ENCODE results near the gene IL2. TPM values are rescaled to one million over a fixed set of nuclear protein-coding genes. Genes with fewer than 3 reads are reported as not detected.

IL2 gene
- total RNA-seq (1 to 10 TPM in 2 of 9 donors, not detected in 7; 1.1 to 1.2 TPM), polyA plus RNA-seq (not detected)
- long read RNA-seq, donor 1 = 0 reads
- long read RNA-seq, donor 2 = 0 reads
- long read RNA-seq, donor 3 = 0 reads
- long read RNA-seq, donor 4 = 0 reads
- long read RNA-seq, donor 5 = 0 reads
- long read RNA-seq, donor 6 = 0 reads
- long read RNA-seq, donor 7 = 0 reads
- long read RNA-seq, donor 8 = 0 reads
- long read RNA-seq, donor 9 = 0 reads
- long read RNA-seq, donor 10 = 0 reads

GRCh38 chr4:122456231-122457116 lies at the start of gene IL2:
TSS of gene IL2 (minus strand) at chr4:122456725. CDS start at chr4:122456440, 285 bp downstream.
- Histone ChIP-seq H3K4me3 (no peak within 1 kb of the TSS), H3K4me1 (replicated peaks in 1 of 2) (no peaks in the 10 kb centered on the region), H3K36me3 (replicated peaks in 1 of 2) (no peaks in the 10 kb centered on the region), H3K27ac (no peak within 1 kb of the TSS), H3K9me3 (replicated peaks in 1 of 3) (no peaks in the 10 kb centered on the region), H3K27me3 (no peaks in the 10 kb centered on the region)
- TF ChIP-seq CTCF (IDR thresholded peaks at IDR 0.05) (no peak), POLR2A (IDR thresholded peaks at IDR 0.05) (no peak)
- intact Hi-C loops (cut with DNase I) = no loop called here
- WGBS, 4 donors = 76 to 91% (median 80%) methylated on average over 2 of the region's 2 CpGs
- no peak for DNase-seq

GRCh38 chr4:122503214-122503613 lies 46.7 kb upstream of the IL2 start:
- WGBS, 4 donors = 25 to 52% (median 31%) methylated on average over 3 of the region's 3 CpGs
- no peak for TF ChIP-seq POLR2A (IDR thresholded peaks at IDR 0.05)
- intact Hi-C loops (cut with DNase I) = no loop called here

DNA sequence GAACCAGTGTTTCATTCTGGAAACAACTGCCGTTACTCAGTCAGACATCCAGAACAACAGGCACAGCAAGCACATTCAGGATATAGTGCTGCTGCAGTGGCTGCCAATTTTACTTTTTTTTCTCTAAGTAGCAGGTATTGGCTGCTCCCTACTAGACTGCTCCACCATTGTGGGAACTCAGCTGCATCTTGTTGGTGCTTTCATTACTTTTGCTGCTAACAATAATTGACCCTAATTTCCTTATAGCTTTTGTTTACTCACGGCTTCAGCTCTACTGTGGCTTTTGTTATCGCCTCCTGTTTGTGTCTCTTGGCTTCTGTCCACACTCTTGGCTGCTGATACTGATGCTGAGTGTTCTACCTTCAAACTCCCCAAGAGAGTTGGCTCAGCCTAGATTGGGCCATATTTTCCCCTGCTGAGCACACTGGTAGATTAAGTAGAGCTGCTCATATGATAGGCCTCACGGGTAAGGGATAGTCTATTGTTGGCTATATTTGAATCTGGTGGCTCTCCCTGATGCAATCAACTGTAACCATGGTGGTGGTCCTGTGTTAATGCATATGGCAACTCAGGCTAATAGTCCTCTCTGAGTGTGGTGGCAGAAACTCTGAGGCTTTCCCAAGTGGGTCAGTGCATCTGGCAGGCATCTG lies 44.5 kb upstream of the IL2 start:
- H3K9me3 ChIP-seq (replicated peaks in 1 of 3) = no peaks in the 10 kb centered on the region
- TF ChIP-seq POLR2A (IDR thresholded peaks at IDR 0.05) (no peak), CTCF (IDR thresholded peaks at IDR 0.05) (no peak)
- no peak for DNase-seq
- H3K27ac ChIP-seq = no peak overlapping the region
- no peaks in the 10 kb centered on the region for H3K4me1 ChIP-seq (replicated peaks in 1 of 2)
- WGBS, 4 donors = 46 to 69% (median 51%) methylated on average over 4 of the region's 4 CpGs
- no peaks in the 10 kb centered on the region for H3K27me3 ChIP-seq
- intact Hi-C loops (cut with DNase I) = no loop called here
- H3K36me3 ChIP-seq (replicated peaks in 1 of 2) = no peaks in the 10 kb centered on the region
- H3K4me3 ChIP-seq = no peak overlapping the region

More at GRCh38 chr4:122503214-122503613, 46.7 kb upstream of the IL2 start:
- H3K4me3 ChIP-seq = no peak overlapping the region
- no peaks in the 10 kb centered on the region for H3K36me3 ChIP-seq (replicated peaks in 1 of 2)
- H3K9me3 ChIP-seq (replicated peaks in 1 of 3) = no peaks in the 10 kb centered on the region
- H3K27ac ChIP-seq = no peak overlapping the region
- no peaks in the 10 kb centered on the region for H3K27me3 ChIP-seq
- no peak for DNase-seq
- H3K4me1 ChIP-seq (replicated peaks in 1 of 2) = no peaks in the 10 kb centered on the region

- Histone ChIP-seq H3K4me3 (no peak overlapping the region), H3K4me1 (replicated peaks in 1 of 2) (no peaks in the 10 kb centered on the region), H3K36me3 (replicated peaks in 1 of 2) (no peaks in the 10 kb centered on the region), H3K27ac (no peak overlapping the region), H3K9me3 (replicated peaks in 1 of 3) (peaks cover 0 to 8% (median 6%) of the 10 kb centered on the region in 3 donors), H3K27me3 (no peaks in the 10 kb centered on the region)
- TF ChIP-seq POLR2A (IDR thresholded peaks at IDR 0.05) (no peak), CTCF (IDR thresholded peaks at IDR 0.05) (no peak)
- no peak for DNase-seq
- intact Hi-C loops (cut with DNase I) = no loop called here
Observed at GRCh38 chr4:122489061-122489460, 32.5 kb upstream of the IL2 start.

Data from adrenal gland (tissue), 19 donors.